ENCODE results near the gene KAZN.

Gene KAZN

GRCh38 chr1:14888374-14888773 lies 289.9 kb downstream of the KAZN start:
- no peak for DNase-seq (ENCODE audit: low read depth)

GRCh38 chr1:14889825-14890440 lies 291.4 kb downstream of the KAZN start:
- no peak for DNase-seq (ENCODE audit: low read depth)

- no peak for DNase-seq (ENCODE audit: low read depth)
Measured at GRCh38 chr1:14891991-14892390, 293.5 kb downstream of the KAZN start.

DNA sequence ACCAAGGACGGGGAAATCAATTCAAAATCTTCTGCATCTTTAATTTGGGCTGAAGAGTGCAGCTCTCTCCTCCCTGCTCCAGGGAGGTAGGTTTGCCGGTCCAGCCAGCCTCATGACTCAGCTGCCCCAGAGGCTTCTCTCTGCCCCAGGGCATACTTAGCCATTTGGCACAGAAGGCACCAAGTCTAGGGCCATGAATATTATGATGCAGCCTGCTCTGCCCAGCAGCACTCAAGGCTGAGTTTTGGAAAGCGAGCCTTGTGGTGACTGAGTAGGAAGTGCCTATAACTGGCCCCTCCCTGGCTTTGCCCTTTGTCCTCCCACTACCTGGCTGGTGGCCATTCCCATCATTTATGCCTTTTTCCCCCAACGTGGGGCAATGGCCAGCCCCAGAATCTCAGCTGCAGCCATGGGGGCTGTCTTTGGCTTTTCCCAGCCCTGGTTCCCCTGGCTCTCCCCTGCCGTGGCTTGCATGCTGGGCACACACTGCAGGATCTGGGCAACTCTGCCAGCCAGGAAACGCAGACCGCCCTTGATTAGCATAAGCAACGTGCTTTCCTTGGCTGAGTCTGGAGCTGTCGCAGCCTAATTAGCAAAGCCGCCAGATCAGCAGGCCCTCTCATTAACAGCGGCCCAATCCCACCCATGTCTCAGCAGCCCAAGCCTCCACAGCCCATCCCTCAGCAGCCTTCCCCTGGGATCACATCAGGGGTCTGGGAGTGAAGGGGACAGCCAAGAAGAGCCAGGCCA lies 296.5 kb downstream of the KAZN start:
- no peak for DNase-seq (ENCODE audit: low read depth)

GRCh38 chr1:14895727-14896126 lies 297.2 kb downstream of the KAZN start:
- no peak for DNase-seq (ENCODE audit: low read depth)

DNA sequence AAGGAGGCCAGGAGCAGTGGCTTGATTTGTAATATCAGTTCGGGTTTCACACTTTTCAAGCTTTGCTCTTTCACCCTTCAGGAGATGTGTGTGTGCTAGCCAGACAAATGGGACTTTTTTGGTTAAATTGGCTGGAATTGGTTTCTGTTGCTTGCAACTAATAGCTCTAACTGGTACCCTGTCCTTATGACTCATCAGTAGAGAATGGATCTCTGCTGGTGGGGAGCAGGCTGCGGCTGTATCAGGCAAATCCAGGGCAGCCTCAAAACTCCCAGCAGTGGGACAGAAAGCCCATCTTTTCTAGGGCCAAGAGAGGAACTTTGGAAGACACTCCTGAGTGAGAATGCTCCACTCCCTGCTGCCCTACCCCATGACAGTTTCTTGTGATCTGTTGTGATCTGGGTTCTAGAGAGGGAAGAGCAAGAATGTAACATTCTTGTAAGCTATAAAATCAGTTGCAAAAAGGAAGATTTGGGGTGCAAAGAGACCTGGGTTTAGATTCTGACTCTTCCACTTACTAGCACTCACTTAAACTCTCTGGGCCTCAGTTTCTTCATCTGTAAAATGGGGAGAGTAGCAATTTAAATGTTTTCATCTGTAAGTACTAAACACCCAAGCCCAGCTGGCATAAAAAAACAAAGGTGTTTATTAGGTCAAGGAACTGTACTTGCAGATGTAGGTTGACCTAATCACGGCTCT lies 298.0 kb downstream of the KAZN start:
- no peak for DNase-seq (ENCODE audit: low read depth)

- DNase-seq (ENCODE audit: low read depth), result no peak
Measured at GRCh38 chr1:14897080-14897449, 298.6 kb downstream of the KAZN start.

GRCh38 chr1:14897547-14897946 lies 299.1 kb downstream of the KAZN start:
- no peak for DNase-seq (ENCODE audit: low read depth)

- DNase-seq (ENCODE audit: low read depth), result no peak
Measured at GRCh38 chr1:14897997-14898645, 299.6 kb downstream of the KAZN start.

- no peak for DNase-seq (ENCODE audit: low read depth)
Measured at GRCh38 chr1:14899686-14900085, 301.2 kb downstream of the KAZN start.

- no peak for DNase-seq (ENCODE audit: low read depth)
Measured at GRCh38 chr1:14901371-14901954, 303.0 kb downstream of the KAZN start.

DNA sequence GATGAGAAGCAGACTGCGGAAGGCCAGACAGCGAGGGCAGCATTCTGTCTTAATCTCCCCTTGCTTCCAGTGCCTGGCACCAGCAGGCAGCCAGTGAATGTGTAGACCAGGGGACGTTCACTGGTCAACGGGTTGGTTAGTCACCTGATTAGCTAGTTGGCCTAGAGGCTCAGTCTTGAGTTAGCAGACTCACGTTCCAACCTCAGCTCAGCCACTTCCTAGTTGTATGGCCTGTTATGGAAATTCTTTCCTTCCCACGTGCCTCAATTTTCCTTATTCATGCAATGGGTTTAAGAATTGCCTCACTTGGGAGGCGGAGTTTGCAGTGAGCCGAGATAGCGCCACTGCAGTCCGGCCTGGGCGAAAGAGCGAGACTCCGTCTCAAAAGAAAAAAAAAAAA lies 305.4 kb downstream of the KAZN start:
- no peak for DNase-seq (ENCODE audit: low read depth)

- no peak for DNase-seq (ENCODE audit: low read depth)
Measured at GRCh38 chr1:14906665-14907064, 308.2 kb downstream of the KAZN start.

- no peak for DNase-seq (ENCODE audit: low read depth)
Measured at GRCh38 chr1:14907416-14907815, 308.9 kb downstream of the KAZN start.

- DNase-seq (ENCODE audit: low read depth), result no peak
Measured at GRCh38 chr1:14909273-14909672, 310.8 kb downstream of the KAZN start.

GRCh38 chr1:14909920-14910460 lies 311.5 kb downstream of the KAZN start:
- DNase-seq (ENCODE audit: low read depth), result no peak

DNA sequence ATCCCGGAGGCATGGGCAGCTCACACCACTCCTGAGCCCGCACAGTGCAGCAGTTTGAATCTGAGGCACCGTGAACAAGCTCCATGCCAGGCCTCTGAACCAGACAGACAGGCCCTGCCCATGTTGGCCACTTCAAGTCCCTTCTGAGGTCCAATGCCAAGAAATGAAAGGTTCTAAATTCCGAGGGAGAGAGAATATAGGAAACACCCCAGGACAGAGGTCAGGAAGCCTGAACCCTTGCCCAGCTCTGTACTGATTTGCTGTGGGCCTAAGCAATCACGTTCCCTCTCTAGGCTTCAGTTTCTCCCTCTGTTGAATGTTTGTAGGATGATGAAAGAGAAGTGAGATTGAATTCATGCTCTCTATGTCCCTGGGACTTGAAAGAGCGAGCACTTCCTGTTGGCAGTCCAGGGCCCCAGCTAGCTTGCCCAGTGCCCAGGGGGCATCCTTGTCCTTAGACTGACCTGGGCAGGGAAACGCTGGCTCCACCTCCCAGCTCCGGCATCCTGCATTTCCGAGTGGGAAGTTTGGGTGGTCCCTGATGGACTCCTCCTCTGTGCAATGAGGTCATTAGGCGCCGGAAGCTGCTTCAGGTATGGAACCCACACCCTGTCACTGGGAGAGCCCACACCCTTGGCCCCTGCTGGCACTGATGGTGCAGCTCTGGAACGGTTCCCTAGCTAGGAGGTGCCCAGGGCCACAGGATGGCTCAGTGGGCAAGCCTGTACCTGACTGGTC lies 312.7 kb downstream of the KAZN start:
- DNase-seq (ENCODE audit: low read depth), result no peak

GRCh38 chr1:14912839-14913481 lies 314.5 kb downstream of the KAZN start:
- no peak for DNase-seq (ENCODE audit: low read depth)

DNA sequence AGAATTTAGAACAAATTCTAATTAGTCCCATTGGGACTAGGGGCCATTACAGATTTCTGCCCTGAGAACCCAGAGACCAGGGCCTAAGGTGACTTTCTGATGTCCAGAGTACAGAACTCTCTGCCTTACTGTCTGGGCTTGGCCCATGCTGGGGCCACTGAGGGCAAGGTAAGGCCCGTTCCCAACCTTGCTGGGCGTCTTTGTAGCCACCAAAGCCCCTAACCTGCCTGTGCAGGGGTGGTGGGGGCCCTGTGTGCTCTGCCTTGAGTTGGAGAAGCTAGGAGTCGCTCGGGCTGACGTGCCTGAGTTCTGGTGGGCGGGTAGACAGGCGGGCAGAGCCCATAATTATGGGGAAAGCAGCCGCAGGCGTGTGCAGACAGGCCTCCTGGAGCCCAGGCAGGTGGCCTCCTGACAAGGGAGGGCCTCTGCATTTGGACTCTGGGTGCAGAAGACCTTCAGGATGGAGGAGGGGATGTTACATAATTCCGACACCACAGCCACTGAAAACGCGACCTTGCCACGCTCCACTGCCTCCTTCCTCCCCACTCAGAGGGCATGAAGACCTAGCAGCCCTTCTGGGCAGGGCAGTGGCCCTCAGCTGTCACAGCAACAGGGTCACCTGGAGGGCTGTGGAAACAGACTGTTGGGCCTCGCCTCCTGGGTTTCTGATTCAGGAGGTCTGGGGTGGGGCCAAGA lies 315.1 kb downstream of the KAZN start:
- DNase-seq (ENCODE audit: low read depth), result no peak

DNA sequence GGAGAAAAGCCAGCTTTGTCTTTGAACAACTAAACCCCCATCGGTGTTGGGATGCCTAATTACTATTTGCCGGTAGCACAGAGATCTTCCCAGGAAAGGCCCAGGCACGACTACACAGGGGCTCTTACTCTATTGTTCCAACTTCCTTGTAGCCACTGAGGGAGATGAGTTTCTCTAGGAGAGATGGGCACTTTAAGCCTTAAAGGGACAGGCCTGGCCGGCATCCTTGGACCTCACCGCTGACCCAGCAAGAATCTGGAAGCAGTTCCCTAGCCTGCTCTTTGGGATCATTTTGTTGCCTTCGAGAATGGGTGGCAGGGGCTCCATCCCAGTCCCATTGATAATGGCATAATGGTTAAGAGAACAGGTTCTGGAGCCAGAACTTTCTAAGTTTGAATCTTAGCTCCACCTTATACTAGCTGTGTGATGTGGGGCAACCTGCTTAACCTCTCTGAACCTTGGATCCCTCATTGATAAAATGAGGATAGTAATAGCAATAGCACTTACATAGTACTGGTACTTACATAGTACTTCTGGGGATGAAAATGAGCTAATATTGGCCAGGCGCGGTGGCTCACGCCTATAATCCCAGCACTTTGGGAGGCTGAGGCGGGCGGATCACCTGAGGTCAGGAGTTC lies 316.0 kb downstream of the KAZN start:
- no peak for DNase-seq (ENCODE audit: low read depth)
